DMS114 treated with DMSO at 0.1 percent for 48 hours (cell line): ENCODE results near the gene KCNH3.

Source experiments
- DNase-seq: peaks from one replicate; lab custom pipeline; 2025; ENCODE audit not compliant: unreplicated experiment; lab: John Stamatoyannopoulos, UW

KCNH3 gene

GRCh38 chr12:49543914-49544815 lies 5.3 kb downstream of the KCNH3 start:
- DNase-seq: no peak

- no peak for DNase-seq
These were observed 7.0 kb downstream of the KCNH3 start for GRCh38 chr12:49545815-49546214.

GRCh38 chr12:49546481-49546880 lies 7.7 kb downstream of the KCNH3 start:
- no peak for DNase-seq

- DNase-seq: no peak
These were observed 8.4 kb downstream of the KCNH3 start for GRCh38 chr12:49547090-49547690.

- DNase-seq: no peak
These were observed 9.6 kb downstream of the KCNH3 start for GRCh38 chr12:49548481-49548821.

GRCh38 chr12:49548822-49549648 lies 10.2 kb downstream of the KCNH3 start:
- DNase-seq: no peak

GRCh38 chr12:49549735-49550692 lies 11.2 kb downstream of the KCNH3 start:
- DNase-seq: no peak

- no peak for DNase-seq
These were observed 11.9 kb downstream of the KCNH3 start for GRCh38 chr12:49550693-49551252.

- DNase-seq: no peak
These were observed 13.2 kb downstream of the KCNH3 start for GRCh38 chr12:49552014-49552413.

GRCh38 chr12:49552425-49552824 lies 13.6 kb downstream of the KCNH3 start:
- no peak for DNase-seq

GRCh38 chr12:49552899-49553298 lies 14.1 kb downstream of the KCNH3 start:
- DNase-seq: no peak

- DNase-seq: no peak
These were observed 14.8 kb downstream of the KCNH3 start for GRCh38 chr12:49553512-49554088.

GRCh38 chr12:49554266-49554665 lies 15.4 kb downstream of the KCNH3 start:
- no peak for DNase-seq

GRCh38 chr12:49555631-49556390 lies 17.0 kb downstream of the KCNH3 start:
- DNase-seq: no peak

- no peak for DNase-seq
These were observed 17.8 kb downstream of the KCNH3 start for GRCh38 chr12:49556391-49557186.

- DNase-seq: no peak
These were observed 18.5 kb downstream of the KCNH3 start for GRCh38 chr12:49557187-49557916.

- DNase-seq: no peak
These were observed 19.0 kb downstream of the KCNH3 start for GRCh38 chr12:49557917-49558215.

- no peak for DNase-seq
These were observed 19.7 kb downstream of the KCNH3 start for GRCh38 chr12:49558526-49558925.
